GM13976 (cell line): ENCODE data around the gene AGAP1.

Experiments used
- DNase-seq: peaks from one replicate; pipeline ENCODE4 v3.0.0; 2012; ENCODE audit warnings: low spot score
- in situ Hi-C: fragments of 300-500 bp; cut with MboI; formaldehyde crosslinking; loops from one replicate; pipeline ENCODE4 v1.12.0; 2022; ENCODE audit warnings: low sequenced_read_pairs, mixed read lengths, inconsistent platforms; ENCODE audit not compliant: unreplicated experiment
- TF ChIP-seq, protein P1 (sequence below): IDR thresholded peaks from 2 replicates; pipeline ENCODE4 v1.5.1; 2012; ENCODE audit warnings: borderline replicate concordance, mild to moderate bottlenecking; ENCODE audit not compliant: insufficient read depth; ENCODE audit errors: extremely low read depth, missing control alignments, control extremely low read depth

The AGAP1 gene

DNA sequence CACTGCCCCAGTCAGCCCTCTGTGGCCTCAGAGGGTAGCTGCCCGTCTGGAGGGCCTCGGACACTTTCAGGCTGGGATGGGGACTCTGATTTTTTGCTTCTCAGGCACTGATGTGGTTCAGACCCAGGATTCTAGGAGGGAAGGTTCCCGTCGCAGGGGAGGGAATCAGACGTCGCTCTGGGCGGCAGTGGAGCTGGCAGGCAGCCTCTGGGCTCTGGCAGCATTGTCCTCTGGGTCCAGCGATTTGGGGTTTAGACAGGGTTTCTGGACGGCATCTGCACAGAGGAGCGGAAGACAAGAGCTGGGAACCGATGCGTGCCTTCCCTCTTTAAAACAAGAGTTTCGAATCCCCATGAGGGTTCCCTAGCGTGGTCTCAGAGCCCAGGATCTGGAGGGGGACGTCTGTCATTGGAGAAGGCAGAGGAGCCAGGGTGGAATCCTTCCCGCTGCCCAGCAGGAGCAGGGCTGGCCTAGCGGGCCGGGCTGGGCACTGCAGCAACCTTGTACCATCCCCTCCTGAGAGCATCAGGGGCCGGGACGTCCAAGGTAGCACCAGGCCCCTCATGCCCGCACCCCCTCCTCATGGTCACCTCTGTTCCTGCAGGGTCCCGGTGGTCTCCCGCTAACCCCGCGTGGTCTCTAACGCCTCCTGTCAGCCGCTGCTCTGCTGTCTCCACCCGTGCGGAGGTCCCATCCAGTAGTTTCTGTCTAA, 246.0 kb downstream of the AGAP1 start:
- in situ Hi-C loops: loop anchor here (25.0 kb wide), 1 partner anchor 603 kb away; no protein-coding TSS in a partner anchor
- no peak for DNase-seq
- TF ChIP-seq, protein P1, sequence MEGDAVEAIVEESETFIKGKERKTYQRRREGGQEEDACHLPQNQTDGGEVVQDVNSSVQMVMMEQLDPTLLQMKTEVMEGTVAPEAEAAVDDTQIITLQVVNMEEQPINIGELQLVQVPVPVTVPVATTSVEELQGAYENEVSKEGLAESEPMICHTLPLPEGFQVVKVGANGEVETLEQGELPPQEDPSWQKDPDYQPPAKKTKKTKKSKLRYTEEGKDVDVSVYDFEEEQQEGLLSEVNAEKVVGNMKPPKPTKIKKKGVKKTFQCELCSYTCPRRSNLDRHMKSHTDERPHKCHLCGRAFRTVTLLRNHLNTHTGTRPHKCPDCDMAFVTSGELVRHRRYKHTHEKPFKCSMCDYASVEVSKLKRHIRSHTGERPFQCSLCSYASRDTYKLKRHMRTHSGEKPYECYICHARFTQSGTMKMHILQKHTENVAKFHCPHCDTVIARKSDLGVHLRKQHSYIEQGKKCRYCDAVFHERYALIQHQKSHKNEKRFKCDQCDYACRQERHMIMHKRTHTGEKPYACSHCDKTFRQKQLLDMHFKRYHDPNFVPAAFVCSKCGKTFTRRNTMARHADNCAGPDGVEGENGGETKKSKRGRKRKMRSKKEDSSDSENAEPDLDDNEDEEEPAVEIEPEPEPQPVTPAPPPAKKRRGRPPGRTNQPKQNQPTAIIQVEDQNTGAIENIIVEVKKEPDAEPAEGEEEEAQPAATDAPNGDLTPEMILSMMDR: no peak

DNA sequence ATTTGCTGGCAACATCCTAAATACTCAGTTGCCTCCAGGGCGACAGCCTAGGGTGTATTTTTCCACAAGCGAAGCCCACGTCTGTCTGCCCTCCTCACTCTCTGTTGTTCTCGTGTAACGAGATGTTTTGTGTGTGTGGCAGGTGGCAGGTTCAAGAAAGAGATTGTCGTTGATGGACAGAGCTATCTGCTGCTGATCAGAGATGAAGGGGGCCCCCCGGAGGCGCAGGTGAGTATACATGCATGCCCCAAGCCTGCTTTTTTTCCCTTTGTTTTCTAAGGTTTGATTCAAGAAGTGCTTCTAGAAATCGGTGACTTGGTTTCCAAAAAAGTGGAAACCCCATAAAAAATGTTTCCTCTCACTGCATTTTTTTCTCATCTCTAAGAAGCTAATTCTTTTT, 247.0 kb downstream of the AGAP1 start:
- no peak for DNase-seq
- in situ Hi-C loops: loop anchor here (25.0 kb wide), 1 partner anchor 604 kb away; no protein-coding TSS in a partner anchor
- TF ChIP-seq, protein P1: no peak

DNA sequence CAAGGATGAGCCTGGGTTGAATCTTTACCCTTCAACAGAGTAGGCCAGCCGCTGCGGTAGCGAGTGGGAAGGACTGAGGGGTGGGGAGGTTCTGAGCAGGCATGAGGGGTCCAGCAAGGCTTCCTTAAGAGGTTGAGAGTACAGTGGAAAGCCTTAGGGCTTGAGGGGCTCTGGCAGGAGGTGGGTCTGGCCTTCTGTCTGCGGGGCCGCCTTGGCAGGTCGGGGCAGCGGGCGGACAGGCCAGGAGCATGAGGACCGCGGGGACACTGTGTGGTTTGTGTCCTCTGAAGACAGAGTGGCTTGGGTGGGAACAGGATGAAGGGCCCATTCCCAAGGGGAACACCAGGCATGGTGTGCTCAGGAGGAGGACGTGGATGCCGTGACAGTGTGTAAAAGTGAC, 250.3 kb downstream of the AGAP1 start:
- DNase-seq: no peak
- TF ChIP-seq, protein P1: no peak
- in situ Hi-C loops: loop anchor here (25.0 kb wide), 1 partner anchor 607 kb away; no protein-coding TSS in a partner anchor

DNA sequence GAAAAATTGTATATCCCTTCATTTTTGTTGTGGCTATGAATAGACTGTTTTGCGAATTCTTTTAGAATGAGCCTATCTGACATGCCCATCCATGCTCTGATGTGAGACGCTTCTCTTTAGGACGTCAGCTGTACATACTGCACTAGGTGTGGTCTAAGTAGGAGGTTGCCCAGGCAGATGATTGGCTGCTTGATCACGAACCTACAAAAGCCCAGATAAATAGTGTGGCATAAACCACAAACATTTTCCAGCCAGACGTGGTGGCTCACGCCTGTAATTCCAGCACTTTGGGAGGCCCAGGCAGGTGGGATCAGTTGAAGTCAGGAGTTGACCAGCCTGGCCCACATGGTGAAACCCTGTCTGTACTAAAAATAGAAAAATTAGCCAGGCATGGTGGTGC, 251.8 kb downstream of the AGAP1 start:
- in situ Hi-C loops: loop anchor here (25.0 kb wide), 1 partner anchor 608 kb away; no protein-coding TSS in a partner anchor
- TF ChIP-seq, protein P1: no peak
- no peak for DNase-seq

DNA sequence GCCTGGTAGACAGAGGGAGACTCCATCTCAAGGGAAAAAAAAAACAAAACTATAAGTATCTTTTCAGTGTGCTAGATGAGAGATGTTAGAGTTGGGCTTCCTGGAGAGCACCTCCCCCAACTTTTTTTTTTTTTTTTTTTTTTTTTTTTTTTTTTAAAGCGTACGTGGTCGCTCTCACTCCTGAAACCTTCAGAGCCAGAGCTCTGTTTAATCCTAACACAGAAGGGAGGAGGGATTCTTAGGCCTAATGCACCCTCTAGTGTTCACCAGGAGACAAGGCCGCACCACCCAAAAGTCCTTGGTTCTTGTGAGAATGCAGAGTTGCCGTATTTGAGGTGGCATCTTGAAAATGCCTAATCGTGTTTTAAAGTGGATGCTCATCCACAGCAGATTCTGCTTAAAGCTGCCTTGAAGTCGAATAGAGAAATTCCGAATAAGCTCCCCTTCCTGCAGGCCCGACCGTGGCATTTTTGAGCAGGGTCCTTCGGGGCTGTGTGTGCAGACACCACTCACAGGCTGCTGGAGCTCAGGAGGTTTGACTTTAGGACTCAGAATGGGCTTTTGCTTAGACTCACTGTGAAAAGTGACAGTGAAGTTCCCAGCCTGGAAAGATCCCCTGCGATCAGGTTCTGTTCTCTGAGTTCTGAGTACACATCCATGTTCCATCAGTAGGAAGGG, 252.6 kb downstream of the AGAP1 start:
- in situ Hi-C loops: loop anchor here (25.0 kb wide), 1 partner anchor 609 kb away; no protein-coding TSS in a partner anchor
- TF ChIP-seq, protein P1: peak; percentile 76
- peak; percentile 82 for DNase-seq

DNA sequence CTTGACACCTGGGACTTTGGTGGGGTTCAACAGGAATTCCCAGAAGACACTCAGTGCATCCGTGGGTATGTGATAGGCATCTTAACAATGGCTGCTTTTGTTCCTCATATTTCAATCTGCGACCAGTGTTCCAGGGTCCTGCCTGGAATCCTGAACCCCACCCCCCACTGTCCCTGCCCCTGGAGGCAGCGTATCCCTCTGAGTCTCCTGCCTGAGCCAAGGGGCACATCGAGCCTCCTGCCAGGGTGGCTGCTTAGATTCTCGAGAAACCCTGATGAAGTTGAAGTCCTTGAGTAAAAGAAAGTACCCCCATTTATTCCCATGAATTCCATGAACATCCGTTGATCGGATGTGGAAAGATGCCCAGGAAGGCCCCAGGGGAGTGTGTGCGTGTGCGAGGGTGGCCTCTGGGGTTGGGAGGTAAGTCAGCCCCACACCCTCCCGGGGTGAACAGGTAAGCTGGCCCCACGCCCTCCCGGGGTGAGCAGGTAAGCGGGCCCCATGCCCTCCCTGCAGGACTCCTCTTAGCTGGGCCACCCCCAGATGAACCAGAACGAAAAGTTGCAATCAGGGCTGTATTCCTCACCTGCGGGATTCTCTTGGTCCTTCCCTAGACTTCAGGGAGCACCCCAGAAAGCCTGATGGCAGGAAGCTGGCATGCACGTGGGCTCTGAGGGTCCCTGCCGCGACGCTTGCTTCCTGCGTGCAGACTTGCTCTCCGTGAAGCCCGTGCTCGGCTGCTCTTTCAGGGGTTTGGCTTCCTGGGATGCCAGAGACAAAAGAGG, 253.3 kb downstream of the AGAP1 start:
- TF ChIP-seq, protein P1: no peak
- DNase-seq: no peak
- in situ Hi-C loops: loop anchor here (25.0 kb wide), 1 partner anchor 610 kb away; no protein-coding TSS in a partner anchor
